Osteoblast (primary cell): ENCODE measurements around the gene ZNF521. TPM values are rescaled to one million over a fixed set of nuclear protein-coding genes. Genes with fewer than 3 reads are reported as not detected.

Source experiments
- DNase-seq: peaks from one replicate; pipeline ENCODE4 v3.0.0; 2011; ENCODE audit warnings: low spot score, mixed read lengths; ENCODE audit not compliant: insufficient read length; ENCODE audit errors: missing footprints
- H2AFZ ChIP-seq: 2 replicates; pipeline ENCODE4 v1.6.0; 2011; ENCODE audit warnings: mild to moderate bottlenecking, low read length
- H3K27ac ChIP-seq: 2 replicates; pipeline ENCODE4 v1.5.1; 2011; ENCODE audit warnings: mild to moderate bottlenecking, low read depth, low read length, moderate library complexity
- H3K27me3 ChIP-seq: 2 replicates; pipeline ENCODE4 v1.6.0; 2012; ENCODE audit warnings: mild to moderate bottlenecking, control low read depth, inconsistent platforms, low read length, moderate library complexity; ENCODE audit not compliant: insufficient read depth
- H3K36me3 ChIP-seq: 2 replicates; pipeline ENCODE4 v1.5.1; 2011; ENCODE audit warnings: mild to moderate bottlenecking, low read length, control low read depth, moderate library complexity; ENCODE audit not compliant: insufficient read depth
- H3K4me1 ChIP-seq: 2 replicates; pipeline ENCODE4 v1.5.1; 2011; ENCODE audit warnings: mild to moderate bottlenecking, low read length, control low read depth, moderate library complexity; ENCODE audit not compliant: insufficient read depth
- H3K4me2 ChIP-seq: 2 replicates; pipeline ENCODE4 v1.6.0; 2011; ENCODE audit warnings: mild to moderate bottlenecking, low read length; ENCODE audit not compliant: insufficient read depth
- H3K4me3 ChIP-seq: fragments of 200-600 bp; sonication (generic); 3 replicates; pipeline ENCODE4 v1.5.1; 2012; ENCODE audit warnings: mild to moderate bottlenecking, low read length, inconsistent platforms; ENCODE audit not compliant: insufficient read depth
- H3K79me2 ChIP-seq: 2 replicates; pipeline ENCODE4 v1.6.0; 2012; ENCODE audit warnings: mild to moderate bottlenecking, low read length, control low read depth, inconsistent platforms; ENCODE audit not compliant: insufficient read depth
- H3K9me3 ChIP-seq: 2 replicates; pipeline ENCODE4 v1.5.1; 2011; ENCODE audit warnings: low read depth, low read length, control low read depth
- H4K20me1 ChIP-seq: 2 replicates; pipeline ENCODE4 v1.6.0; 2012; ENCODE audit warnings: mild to moderate bottlenecking, low read length, control low read depth; ENCODE audit not compliant: insufficient read depth
- CTCF ChIP-seq: IDR thresholded peaks from 2 replicates; pipeline ENCODE4 v1.5.1; 2011; ENCODE audit warnings: mild to moderate bottlenecking, low read depth, low read length, moderate library complexity; ENCODE audit errors: extremely low read depth
- total RNA-seq: library from RNA; depleted of rRNA; stranded (reverse); fragments of >200 nt; gene quantifications from 2 replicates; pipeline ENCODE4 v1.2.3, GENCODE V29; 2012

ZNF521 gene
- total RNA-seq, 1 donor, result 27.5 TPM

GRCh38 chr18:25099895-25100294 lies 252.1 kb downstream of the ZNF521 start:
- Histone ChIP-seq H3K9me3 (no peaks in the 10 kb centered on the region), H2AFZ (no peak overlapping the region), H3K27ac (no peak overlapping the region), H3K4me1 (no peaks in the 10 kb centered on the region), H4K20me1 (no peaks in the 10 kb centered on the region), H3K79me2 (no peaks in the 10 kb centered on the region), H3K4me2 (no peak overlapping the region), H3K36me3 (no peaks in the 10 kb centered on the region), H3K27me3 (no peaks in the 10 kb centered on the region), H3K4me3 (no peak overlapping the region)
- DNase-seq, result no peak
- TF ChIP-seq CTCF, result peak; percentile 15

- no peak overlapping the region for H3K27ac ChIP-seq
- no peak overlapping the region for H3K4me2 ChIP-seq
Observed at GRCh38 chr18:25097569-25098056, 254.4 kb downstream of the ZNF521 start.

GRCh38 chr18:25097057-25097456 lies 254.9 kb downstream of the ZNF521 start:
- no peak for DNase-seq
- Histone ChIP-seq H2AFZ (no peak overlapping the region), H4K20me1 (no peaks in the 10 kb centered on the region), H3K9me3 (no peaks in the 10 kb centered on the region), H3K27ac (no peak overlapping the region), H3K4me2 (no peak overlapping the region), H3K79me2 (no peaks in the 10 kb centered on the region), H3K27me3 (no peaks in the 10 kb centered on the region), H3K36me3 (no peaks in the 10 kb centered on the region), H3K4me1 (no peaks in the 10 kb centered on the region), H3K4me3 (no peak overlapping the region)
- TF ChIP-seq CTCF, result no peak

More at GRCh38 chr18:25097569-25098056, 254.4 kb downstream of the ZNF521 start:
- no peaks in the 10 kb centered on the region for H3K36me3 ChIP-seq
- H2AFZ ChIP-seq, result peak overlapping the region; percentile 39
- no peak for TF ChIP-seq CTCF
- H3K9me3 ChIP-seq, result no peaks in the 10 kb centered on the region
- DNase-seq, result no peak
- H3K27me3 ChIP-seq, result no peaks in the 10 kb centered on the region
- no peak overlapping the region for H3K4me3 ChIP-seq
- no peaks in the 10 kb centered on the region for H3K4me1 ChIP-seq
- H4K20me1 ChIP-seq, result no peaks in the 10 kb centered on the region
- no peaks in the 10 kb centered on the region for H3K79me2 ChIP-seq

GRCh38 chr18:25093141-25093540 lies 258.8 kb downstream of the ZNF521 start:
- no peak for DNase-seq
- H2AFZ ChIP-seq, result no peak overlapping the region
- H4K20me1 ChIP-seq, result no peaks in the 10 kb centered on the region
- no peaks in the 10 kb centered on the region for H3K27me3 ChIP-seq
- H3K36me3 ChIP-seq, result no peaks in the 10 kb centered on the region
- H3K79me2 ChIP-seq, result no peaks in the 10 kb centered on the region
- H3K4me2 ChIP-seq, result no peak overlapping the region
- TF ChIP-seq CTCF, result no peak
- no peak overlapping the region for H3K27ac ChIP-seq
- no peaks in the 10 kb centered on the region for H3K9me3 ChIP-seq
- H3K4me1 ChIP-seq, result no peaks in the 10 kb centered on the region
- H3K4me3 ChIP-seq, result no peak overlapping the region
